Left kidney (tissue), 2 donors: Measurements from ENCODE around the gene TWIST2. TPM values are rescaled to one million over a fixed set of nuclear protein-coding genes. Genes with fewer than 3 reads are reported as not detected.

ENCODE experiments used
- DNase-seq: peaks from one replicate; pipeline ENCODE4 v3.0.0-alpha.2; 2013
- polyA plus RNA-seq: library from polyadenylated mRNA; unstranded; fragments of 120-200 nt; gene quantifications from one replicate; pipeline ENCODE4 v1.2.1, GENCODE V29; 2013; ENCODE audit not compliant: insufficient read length

TWIST2 gene
- polyA plus RNA-seq, 1 donor = 2.4 TPM

DNA sequence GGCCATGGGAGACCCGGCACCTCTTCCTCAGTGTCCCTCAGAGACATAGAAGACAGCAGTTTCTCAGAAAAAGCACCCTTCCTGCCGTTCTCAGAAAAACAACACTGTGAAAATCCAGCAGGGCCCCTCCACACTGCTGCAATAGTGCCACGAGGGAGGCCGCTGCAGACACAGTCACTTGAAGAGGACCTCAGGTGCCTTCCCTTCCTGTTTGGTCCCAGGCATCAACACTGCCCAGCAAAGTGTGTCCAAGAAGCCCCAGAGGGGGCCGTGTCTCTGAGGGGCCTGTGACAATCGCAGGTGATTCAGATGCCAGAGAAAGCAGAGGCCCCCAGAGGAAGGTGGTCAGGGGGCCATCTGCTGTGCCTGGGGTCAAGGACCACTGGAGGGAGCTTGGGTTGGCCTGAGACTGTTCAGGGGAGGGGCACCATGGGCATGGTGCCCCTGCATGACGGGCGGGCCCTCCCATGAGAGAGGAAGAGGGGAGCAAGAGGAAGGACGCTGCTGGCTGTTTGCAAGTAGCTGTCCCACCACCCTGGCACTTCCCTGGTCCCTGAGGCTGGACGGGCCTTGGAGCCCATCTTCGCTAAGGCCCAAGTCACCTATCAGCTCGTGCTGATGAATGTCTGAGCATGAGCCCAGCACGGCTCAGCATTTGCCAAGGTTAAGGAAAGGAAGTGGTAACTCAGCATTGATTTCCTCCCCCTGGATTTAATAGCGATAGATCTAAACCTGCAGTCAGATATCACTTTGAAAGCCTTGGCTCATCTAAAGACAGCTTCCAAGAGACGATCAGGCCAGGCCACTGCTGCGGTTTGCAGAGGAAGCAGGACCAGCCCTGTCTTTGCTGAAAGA is 9.1 kb downstream of the TWIST2 start:
- no peak for DNase-seq

DNA sequence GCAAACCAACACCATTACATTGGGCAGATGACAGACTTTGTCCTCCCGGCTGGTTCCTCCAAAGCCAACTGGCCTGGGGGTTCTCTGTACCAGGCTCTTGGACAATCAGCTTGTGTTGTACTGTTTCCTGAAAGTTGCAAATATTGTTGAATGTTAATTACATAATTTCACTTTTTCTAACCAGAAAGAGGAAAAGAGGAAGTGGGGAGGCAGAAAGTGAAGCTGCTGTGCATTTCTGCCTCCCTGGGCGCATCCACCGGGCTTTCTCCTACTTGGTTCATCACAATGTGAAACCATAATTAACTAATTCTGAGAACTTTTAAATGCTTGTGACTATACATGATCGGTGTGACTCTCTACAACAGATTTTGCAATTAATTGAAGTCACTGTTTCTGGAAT is 10.1 kb downstream of the TWIST2 start:
- no peak for DNase-seq

DNA sequence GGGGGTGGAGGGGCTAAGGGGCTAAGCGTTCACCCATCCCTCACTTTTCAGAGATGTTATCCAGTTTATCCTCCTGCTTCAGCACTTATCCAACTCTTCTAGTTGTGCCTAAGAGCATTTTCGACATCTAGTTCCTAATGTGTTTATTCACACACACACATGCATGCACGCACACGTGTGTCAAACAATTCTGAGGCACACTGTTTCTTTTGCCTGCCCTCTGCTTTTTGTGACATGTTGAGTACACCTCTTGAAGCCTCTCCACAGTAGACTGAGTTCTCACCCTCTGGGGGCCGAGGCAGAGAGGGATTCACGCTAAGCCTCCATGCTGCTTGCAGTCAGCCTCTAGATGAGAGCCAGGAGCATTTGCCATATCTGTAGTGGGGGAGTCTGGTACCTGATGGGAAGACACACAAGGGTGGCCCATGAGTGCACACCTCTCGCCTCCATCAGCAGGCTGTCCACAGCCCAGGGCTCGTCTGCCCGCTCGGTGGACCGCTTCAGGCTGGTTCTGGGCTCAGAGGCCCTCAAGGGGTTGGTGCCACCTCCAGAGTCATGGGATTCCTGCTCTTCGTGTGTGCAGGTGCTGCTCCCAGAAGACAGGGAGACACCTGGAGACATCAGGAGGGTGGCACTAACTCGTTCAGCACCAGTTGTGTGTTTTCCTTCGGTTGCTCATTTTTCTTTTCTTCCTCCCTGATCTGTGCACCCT is 11.9 kb downstream of the TWIST2 start:
- DNase-seq = no peak

DNA sequence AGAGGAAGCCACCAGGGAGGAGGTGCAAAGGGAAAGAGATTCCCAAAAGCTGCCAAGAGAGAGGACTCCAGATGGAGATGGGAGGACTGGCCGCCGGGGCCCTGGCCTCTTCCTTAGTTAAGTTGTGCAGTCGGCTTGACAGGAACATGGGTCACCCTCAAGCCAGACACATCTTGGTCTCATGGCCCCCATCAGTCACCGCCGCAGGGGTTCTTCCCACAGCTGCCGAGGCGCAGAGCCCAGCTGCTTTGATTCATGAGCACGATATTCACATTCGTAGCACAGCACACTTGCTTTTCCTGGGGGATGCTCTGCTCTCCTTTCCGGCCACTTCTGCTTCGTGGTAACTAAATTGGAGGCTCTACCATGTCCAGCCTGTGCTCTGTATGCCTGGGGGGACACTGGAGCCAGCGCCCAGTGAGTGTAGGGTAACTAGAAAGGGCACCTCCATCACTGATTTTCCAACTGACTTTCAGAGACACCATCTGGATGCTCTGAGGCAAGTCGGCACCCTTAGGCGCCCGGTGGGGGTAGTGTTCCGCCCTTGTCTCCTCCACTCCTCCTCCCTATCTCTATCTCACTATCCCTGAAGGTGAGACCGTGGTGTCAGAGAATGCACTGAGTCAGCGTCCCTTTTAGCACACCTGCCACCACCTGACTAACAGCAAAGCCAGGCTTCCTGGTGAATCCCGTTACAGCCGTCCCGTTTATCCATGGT is 13.3 kb downstream of the TWIST2 start:
- DNase-seq = no peak

DNA sequence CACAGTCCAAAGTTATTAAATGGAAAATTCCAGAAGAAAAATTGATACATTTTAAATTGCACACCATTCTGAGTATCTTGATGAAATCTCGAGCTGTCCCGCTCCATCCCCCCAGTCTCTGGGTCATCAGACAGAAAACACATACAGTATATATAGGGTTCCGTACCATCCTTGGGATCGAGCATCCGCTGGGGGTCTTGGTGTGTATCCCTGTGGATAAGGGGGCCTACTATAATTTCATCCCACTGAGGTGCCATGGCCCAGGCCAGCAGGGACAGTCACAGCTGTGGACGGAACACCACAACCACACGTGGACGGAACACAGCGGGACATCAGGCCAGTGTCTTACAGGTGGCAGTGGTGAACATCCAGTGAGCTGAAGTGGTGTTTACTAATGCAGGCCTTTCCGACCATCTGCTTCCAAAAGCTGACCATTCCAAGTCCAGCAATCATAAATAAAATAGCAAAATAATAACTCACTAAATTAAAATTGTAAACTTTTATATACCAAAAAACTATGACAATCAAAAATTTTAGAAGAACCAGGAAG is 14.0 kb downstream of the TWIST2 start:
- DNase-seq = no peak

DNA sequence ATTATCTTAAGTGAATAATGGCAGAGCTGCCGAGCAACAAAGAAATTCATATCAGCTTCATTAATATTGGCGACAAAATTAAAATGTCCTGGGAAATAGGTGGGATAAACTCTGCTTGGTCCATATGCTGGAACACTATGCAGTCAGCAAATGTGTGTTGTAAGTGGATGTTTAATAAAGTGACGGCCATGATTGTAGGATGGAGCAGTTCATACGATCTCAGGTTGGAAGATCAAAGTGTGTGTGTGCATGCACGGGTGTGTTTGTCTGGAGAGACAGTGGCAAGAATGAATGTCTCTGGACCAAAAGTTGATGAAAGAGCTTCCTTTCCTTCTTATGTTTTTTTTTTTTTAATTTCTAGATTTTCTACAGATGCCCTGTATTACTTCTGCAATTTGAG is 14.8 kb downstream of the TWIST2 start:
- DNase-seq = no peak

DNA sequence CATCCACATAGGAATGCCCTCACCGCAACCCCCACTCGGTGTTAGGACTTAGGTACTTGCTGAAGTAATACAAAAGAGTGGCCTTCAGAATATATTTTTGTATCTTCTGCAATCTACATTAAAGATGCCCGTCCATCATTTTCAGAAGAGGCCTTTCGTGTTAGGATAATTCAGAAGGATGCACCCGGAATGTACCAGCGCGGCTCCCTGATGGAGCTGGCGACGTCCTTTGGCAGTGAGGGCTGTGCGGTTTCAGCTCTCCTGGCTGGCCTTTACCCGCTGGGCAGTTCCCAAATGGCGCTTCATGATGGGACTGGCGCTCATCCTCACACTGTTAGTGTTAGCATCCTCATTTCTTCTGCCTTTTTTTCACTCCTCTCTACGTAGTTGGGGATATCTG is 15.3 kb downstream of the TWIST2 start:
- no peak for DNase-seq

DNA sequence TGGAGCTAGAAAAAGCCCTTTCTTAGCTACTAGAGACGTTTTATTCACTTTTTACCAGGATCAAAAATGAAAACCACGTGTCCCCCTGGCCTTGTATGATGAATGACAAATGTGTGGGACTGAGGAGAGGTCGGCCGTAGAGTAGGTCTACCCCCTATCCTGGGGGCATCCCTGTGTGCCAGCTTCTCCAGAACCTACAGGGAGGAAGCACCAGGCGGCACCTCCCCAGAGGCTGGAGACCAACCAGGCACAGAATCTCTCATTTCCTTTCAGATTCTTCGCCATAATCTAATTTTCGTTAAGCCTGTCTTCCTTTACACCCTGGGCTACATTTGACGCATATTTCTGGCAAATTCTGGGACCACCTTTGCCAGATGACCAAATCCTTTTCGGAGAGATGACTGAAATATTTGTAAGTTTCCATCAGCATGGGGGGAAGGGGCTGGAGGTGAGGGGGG is 15.9 kb downstream of the TWIST2 start:
- no peak for DNase-seq

DNA sequence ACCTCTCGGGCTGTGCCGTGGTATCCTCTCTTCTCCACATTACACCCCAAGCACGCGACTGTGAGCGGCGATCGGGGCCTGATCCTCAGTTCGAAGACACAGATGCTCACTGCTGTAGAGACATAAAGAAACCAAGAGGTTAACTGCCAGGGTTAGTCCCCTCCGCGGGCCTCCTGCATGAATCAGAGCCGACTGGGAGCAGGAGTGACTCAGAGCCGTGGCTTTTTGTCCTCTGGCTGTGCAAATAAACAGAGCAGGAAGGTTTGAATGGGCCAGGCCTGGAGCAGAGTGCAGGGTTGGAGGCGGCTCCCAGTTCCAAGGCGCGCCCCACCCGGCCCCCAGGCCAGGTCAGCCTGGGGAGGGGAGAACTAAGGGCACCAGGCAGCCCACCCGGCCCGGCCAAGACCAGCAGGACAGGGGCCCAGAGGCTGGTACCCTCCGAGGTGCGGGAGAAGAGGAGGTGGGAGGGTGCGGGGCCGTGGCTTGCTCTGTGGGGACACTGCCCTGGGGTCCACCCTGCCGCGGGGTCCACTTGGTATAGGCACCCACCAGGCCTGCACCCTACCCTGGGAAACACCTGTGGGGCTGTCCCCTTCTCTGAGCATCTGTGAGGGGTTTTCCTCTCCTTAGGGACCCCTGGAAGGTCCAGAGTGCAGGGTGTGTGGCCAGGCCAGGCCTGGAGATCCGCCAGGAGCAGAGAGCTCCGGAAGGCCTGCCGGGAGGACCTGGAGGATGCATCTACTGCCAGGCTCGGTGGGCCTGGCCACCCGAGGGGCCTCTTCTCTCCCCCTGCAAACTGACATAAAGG is 16.5 kb downstream of the TWIST2 start:
- DNase-seq = peak; percentile 67

DNA sequence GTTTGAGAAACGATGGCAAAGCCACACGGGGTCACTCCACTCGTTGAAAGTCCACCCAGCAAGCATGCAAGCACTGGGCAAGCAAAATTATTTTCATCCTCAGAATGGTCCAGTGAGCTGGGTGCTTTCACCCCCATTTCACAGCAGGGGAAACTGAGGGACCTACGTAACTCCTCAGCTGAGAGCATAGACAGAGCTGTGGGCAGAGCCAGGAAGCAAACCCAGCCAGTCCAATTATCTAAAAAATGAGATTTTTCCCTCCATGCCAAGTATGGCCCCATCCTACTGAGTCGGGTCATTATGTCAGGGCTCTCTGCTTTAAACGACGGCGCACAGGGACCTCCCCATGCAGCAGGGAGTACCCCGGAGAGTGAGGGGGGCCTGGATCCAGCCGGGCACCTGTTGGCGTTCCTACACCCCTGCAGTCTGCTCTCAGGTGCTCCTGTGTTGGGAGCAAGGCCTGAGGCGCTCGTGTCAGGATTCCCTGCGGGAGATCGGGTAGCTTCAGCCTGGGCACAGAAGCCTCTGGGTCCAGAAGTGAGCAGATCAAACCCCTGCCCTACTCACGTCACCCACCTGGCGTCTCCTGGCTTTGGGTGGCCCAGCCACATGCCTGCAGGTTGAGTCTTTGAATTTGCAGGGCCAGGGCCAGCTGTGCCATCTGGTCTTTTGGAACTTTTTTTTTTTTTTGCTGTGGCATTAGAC is 17.3 kb downstream of the TWIST2 start:
- DNase-seq = no peak

DNA sequence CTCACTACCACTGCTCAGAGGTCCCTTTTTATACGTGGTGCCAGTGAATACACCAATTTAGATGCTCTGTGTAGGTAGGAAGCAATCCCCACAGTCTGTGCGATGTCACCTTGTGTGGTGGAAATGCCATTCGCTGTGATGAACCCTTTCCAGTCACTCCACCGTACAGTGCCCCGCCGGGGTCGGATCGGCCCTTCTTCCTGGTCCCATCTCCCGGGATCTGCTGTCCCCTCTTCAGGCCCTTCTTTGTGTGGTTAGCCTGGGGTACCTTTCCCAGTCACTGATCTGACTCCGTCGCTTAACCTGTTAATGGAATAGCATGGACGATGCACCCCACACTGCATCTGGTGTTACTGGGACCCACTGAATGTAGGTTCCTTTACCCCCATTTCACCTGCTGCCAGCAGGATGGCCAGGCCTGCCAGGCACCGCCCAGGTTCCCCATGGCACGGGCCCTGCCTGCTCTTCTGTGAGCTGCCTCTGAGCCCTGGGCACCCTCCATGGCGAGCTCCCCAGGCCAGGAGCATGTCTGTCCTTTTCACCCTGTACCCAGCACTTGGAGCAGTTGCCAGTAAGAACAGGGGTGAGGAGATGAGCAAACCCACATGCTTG is 18.0 kb downstream of the TWIST2 start:
- no peak for DNase-seq

DNA sequence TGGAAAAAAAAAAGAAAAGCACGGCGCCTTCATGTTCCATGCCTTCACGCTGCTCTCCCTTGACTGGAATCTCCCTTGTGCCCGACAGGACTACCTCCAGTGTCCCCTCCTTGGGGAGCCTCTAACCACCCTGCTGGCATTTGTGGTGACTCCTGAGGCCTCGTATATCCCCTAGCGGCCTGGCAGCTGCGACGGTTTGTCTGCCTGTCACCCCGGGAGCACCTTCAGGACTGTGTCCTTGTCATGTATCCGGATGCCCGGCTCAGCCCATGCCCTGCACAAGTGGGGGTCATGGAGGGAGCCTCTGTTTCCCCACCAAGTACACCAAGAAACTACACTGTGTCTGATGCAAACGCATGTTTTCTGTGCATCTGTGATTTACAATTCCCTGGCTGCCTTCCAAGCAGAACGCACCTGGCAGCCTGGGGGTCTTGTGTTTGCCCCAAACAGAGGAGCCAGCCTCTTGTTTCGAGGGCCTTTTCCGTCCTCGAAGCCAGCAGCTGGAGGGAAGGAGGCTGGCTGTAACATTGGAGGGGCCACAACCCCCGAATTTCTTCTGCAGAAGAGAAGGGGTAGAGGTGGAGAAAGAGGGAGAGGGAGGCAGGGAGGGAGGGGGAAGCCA is 18.9 kb downstream of the TWIST2 start:
- no peak for DNase-seq

DNA sequence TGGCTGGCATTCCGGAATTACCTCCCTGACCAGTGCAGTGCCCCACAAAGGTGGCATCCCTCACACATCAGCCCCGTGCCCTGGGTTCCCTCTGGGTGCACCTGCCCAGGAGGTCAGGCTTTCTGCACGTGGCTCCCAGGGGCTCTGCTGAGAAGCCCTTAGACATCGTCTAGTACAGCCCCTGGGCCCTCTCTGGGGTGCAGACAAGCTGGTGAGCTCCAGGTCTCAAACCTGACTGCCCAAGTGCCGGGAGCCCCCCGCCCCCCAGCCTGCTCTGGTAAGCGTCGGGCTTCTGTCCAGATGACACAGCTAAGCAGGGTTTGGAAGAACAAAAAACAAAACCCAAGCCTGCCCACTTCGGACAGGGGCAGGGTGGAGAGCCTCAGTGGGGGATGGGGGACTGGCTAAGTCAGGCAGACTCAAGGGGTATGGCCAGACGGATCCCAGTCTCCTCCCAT is 20.2 kb downstream of the TWIST2 start:
- DNase-seq = no peak

DNA sequence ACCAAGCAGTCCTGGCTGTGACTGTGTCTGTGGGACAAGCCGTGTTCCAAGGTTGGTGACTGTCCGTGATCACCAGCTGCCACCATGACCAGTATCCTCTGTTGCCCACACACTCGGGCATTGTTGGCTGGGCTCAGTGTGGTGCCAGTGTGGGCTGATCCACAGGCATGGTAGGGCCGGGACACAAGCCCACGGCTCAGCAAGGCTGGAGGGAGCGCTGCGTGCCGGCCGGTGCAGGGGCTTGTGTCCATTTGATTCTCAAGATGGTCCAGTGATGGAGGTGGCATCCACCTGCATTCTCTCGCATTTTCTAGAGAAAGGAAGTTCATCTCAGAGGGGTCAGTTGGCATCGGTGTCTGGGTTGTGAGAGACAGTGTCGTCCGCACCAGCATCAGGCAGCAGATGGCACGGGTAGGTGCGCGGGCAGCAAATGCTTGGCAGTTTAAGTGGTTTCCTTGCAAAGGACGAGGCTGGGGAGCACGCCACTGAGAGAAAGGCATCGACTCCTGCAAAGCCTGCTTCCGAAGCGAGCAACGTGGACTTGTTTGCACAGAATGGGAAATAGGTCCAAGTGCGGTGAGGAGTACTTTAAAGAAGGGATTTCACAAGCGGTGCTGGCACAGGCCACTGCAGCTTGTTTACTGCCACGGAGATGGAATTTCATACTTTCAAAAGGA is 20.9 kb downstream of the TWIST2 start:
- DNase-seq = no peak

DNA sequence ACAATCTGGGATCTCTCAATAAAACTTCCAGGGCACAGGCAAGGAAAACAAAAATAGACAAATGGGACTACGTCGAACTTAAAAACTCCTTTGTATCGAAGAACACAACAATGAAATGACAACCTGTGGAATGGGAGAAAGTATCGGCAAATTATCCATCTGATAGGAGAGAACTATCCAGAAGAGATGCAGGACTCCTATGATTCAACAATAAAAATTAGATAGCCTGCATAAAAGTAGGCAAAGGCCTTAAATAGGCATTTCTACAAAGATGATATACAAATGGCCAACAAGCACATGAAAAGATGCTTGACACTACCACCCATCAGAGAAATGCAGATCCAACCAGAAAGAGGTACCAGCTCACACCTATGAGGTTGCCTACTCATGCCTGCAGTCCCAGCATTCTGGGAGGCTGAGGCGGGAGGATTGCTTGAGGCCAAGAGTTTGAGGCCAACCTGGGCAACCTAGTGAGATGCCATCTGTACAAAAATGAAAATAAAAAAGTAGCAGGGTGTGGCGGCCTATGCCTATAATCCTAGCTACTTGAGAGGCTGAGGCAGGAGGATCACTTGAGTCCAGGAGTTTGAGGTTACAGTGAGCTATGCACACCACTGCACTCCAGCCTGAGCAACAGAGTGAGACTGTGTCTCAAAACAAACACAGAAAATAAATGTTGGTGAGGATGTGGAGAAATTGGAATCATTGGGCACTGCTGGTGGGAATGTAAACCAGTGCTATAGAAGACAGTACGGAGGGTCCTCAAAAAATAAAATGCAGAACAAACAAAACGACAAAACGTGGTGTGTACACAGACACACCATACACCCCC is 21.6 kb downstream of the TWIST2 start:
- no peak for DNase-seq

DNA sequence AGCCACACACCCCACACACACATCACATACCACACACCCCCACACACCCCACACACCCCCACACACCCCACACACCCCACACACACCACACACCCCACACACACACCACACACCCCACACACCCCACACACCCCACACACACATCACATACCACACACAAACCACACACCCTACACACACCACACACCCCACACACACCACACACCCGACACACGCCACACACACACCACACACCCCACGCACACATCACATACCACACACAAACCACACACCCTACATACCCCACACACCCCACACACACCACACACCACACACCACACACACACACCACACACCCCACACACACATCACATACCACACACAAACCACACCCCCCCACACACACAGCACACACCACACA is 22.4 kb downstream of the TWIST2 start:
- no peak for DNase-seq

DNA sequence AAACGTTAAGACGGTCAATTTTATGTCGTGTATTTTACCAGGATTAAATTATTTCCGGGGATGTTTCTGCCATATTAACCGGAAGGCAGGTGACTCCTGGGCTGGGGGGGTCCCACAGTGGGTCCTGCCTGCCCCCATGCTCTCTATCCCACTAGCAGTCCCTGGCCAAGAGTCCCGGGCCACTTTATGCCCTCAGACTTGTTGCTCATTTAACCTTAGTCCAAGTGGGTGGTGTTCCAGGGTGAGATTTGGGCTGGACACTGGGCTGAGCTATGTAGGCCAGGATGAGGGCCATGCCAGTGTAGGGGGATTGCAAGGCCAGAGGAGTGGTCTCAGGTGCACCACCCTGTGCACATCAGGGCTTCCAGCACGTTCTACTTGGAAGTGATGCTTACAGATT is 24.1 kb downstream of the TWIST2 start:
- no peak for DNase-seq

DNA sequence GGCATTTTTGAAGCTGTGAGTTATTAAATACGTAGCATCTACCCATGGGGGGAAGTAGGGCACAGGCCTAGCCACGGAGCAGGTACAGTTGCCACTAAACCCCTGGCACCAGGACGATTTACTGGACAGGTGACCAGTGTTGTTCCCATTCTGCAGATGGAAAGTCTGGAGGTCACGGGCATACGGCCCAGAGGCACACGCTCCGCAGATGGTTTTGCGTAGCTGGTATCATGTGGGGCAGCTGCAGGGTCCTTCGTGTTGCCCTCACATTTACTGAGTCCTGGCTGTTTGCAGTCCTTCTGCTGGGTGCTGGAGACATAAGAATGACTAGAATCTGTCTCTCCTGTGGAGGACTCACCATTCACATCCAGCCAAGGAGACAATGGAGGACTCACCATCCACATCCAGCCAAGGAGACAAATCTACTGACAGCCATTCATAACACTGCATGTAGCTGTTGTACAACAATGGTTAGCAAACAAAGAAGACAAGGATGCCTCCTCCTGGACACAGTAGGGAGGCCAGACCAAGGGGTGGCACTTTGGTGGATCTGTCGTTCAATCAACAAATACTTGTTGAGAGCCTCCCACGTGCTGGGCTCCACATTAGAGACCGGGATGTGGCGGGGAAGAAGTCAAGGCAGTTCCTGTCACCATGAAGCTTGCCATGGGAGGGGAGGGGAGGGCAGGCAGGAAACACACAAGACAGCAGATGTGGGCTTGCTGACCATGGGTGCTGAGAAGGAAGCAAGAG is 24.9 kb downstream of the TWIST2 start:
- no peak for DNase-seq
